Urinary bladder (tissue), 4 donors: ENCODE results near the gene C16orf90. TPM values are rescaled to one million over a fixed set of nuclear protein-coding genes. Genes with fewer than 3 reads are reported as not detected.
"Not testable (repeated sequence)": the region's sequence is repeated elsewhere in the genome, so short reads cannot be mapped to it uniquely, and the experiment has no call there.

Experiments
- DNase-seq: peaks from one replicate; pipeline ENCODE4 v3.0.0-alpha.2; 2015; ENCODE audit errors: extremely low spot score
- H3K27ac ChIP-seq: one replicate; pipeline ENCODE4 v1.5.1; 2013; ENCODE audit warnings: low read depth, mild to moderate bottlenecking, moderate library complexity
- H3K36me3 ChIP-seq: one replicate; pipeline ENCODE4 v1.6.1; 2013; ENCODE audit warnings: mild to moderate bottlenecking, moderate library complexity; ENCODE audit not compliant: insufficient read depth
- H3K4me1 ChIP-seq: one replicate; pipeline ENCODE4 v1.6.1; 2013; ENCODE audit warnings: mild to moderate bottlenecking, moderate library complexity; ENCODE audit not compliant: insufficient read depth
- H3K4me3 ChIP-seq: one replicate; pipeline ENCODE4 v1.5.1; 2013; ENCODE audit warnings: low read depth, low read length
- WGBS: extraction: QIAGEN DNeasy Blood & Tissue Kit; methylation state at CpG from one replicate; pipeline ENCODE4 v1.1.7; 2013; 5-methylcytosine and 5-hydroxymethylcytosine counted together
- polyA plus RNA-seq: library from polyadenylated mRNA; stranded (reverse); fragments of 200-250 nt; gene quantifications from one replicate; pipeline ENCODE4 v1.2.3, GENCODE V29; 2013
- total RNA-seq: library from RNA; depleted of rRNA; stranded (reverse); fragments of >200 nt; gene quantifications from one replicate; pipeline ENCODE4 v1.2.3, GENCODE V29; 2014
- donor health status: healthy with polysubstance abuse.
- donor health status: healthy.

Gene C16orf90
- total and polyA plus RNA-seq, 2 donors: not detected

DNA sequence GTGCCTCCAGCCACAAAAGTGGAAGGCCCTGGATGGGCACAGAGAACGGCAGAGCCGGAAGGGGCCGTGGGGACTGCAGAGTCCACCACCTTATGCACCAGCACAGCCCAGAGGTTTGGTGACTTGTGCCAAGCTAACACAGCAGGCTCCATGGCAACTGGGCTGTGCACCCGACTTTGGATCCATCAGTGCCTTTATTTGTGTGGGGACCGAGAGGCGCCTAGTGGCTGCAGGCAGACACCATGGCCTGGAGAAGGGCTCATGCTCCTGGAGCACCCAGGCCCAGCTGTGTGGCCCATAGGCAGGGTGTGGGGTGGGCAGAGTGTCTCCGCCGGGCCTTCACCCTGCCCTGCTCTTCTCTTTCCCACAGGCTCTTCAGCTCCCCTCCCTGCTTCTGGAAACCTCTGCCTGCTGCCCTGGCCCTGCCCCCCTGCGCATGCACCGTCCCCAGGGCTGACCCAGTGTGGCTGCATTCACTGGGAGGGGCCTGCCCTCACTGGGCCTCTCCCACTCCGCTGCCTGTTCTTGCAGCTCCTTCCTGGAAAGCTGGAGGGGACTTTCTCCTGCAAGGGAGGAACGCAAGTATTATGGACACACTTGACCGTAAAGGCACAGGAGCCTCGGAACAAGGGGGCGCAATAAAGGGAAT is 10.1 kb downstream of the C16orf90 start:
- WGBS: 89% methylated on average over 15 of the region's 15 CpGs
- Histone ChIP-seq H3K4me1 (no peaks in the 10 kb centered on the region), H3K27ac (no peak overlapping the region), H3K36me3 (no peaks in the 10 kb centered on the region), H3K4me3 (no peak overlapping the region)
- no peak for DNase-seq

GRCh38 chr16:3484318-3485096 is 10.8 kb downstream of the C16orf90 start:
- Histone ChIP-seq H3K4me1 (no peaks in the 10 kb centered on the region), H3K27ac (no peak overlapping the region), H3K4me3 (no peak overlapping the region), H3K36me3 (no peaks in the 10 kb centered on the region)
- DNase-seq: no peak
- WGBS: 91% methylated on average over 30 of the region's 30 CpGs

DNA sequence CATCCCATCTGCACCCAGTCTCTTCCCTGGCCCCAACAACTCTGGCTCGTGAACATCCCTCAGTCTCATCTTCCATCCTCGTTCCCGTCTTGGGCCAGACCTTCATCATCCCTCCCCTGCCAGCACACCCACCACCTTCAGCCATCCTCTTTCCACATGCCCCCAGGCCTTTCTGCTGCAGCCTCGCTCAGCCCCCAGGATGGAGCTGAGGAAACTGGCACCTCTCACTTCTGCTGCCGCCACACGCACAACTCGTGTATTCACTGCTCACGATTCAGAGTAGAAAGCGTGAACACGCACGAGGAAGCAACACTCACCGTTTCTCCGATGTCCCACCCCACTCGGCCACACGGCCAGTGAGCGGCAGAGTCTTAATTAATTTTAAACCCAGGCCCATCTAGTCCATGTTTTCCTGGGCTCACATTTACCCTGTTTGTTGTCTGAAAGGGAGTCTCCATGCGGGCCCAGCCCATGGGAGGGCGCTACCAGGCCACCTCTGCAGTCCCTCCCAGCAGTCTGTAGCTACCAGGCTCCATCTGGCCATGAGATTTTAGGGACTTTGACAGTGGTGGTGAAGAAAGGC is 12.5 kb downstream of the C16orf90 start:
- Histone ChIP-seq H3K36me3 (no peaks in the 10 kb centered on the region), H3K27ac (no peak overlapping the region), H3K4me1 (no peaks in the 10 kb centered on the region), H3K4me3 (no peak overlapping the region)
- WGBS: 96% methylated on average over 18 of the region's 18 CpGs
- no peak for DNase-seq

GRCh38 chr16:3481696-3482658 is 13.3 kb downstream of the C16orf90 start:
- H3K4me3 ChIP-seq: no peak overlapping the region
- H3K27ac ChIP-seq: no peak overlapping the region
- DNase-seq: no peak
- H3K36me3 ChIP-seq: no peaks in the 10 kb centered on the region
- 88% methylated on average over 32 of the region's 32 CpGs for WGBS
- H3K4me1 ChIP-seq: no peaks in the 10 kb centered on the region

- Histone ChIP-seq H3K27ac (no peak overlapping the region), H3K36me3 (no peaks in the 10 kb centered on the region), H3K4me3 (no peak overlapping the region), H3K4me1 (no peaks in the 10 kb centered on the region)
- 61% methylated on average over 18 of the region's 18 CpGs for WGBS
- DNase-seq: no peak
Measured at GRCh38 chr16:3480901-3481695, 14.2 kb downstream of the C16orf90 start.

DNA sequence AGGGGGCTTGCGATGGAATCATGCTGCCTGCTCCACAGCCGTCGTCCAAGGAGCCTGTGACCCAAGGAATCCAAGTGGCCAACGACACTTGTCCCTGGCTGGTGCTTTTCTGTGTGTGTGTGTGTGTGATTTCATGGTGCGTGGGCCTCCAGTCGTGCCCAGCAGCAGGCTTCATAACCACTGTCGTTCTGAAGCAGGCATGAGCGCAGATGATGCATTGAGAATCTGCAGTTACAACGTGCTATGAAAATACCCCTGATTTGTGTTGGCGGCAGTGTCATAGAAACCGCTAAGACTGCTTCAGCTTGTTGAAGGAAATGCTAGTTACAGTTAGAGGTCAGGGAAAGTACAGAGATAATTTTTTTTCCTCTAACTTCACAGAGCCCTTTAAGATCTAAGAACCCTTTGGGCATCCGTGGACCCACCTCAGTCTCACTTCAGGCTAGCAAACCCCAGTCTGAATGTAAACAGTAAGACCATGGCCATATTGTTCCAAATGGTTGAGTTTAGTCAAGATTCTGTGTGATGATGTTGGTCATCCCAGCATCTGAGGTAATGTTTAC is 15.6 kb downstream of the C16orf90 start:
- no peaks in the 10 kb centered on the region for H3K36me3 ChIP-seq
- WGBS: 80% methylated on average over 12 of the region's 12 CpGs
- DNase-seq: no peak
- no peak overlapping the region for H3K27ac ChIP-seq
- H3K4me3 ChIP-seq: no peak overlapping the region
- no peaks in the 10 kb centered on the region for H3K4me1 ChIP-seq

GRCh38 chr16:3478242-3478925 is 16.9 kb downstream of the C16orf90 start:
- WGBS: 77% methylated on average over 11 of the region's 11 CpGs
- no peaks in the 10 kb centered on the region for H3K36me3 ChIP-seq

GRCh38 chr16:3476409-3476808 is 18.9 kb downstream of the C16orf90 start:
- no peak for DNase-seq
- no peaks in the 10 kb centered on the region for H3K4me1 ChIP-seq
- no peak overlapping the region for H3K27ac ChIP-seq
- H3K4me3 ChIP-seq: no peak overlapping the region
- WGBS: 91% methylated on average over 3 of the region's 3 CpGs
- H3K36me3 ChIP-seq: no peaks in the 10 kb centered on the region

More at GRCh38 chr16:3478242-3478925, 16.9 kb downstream of the C16orf90 start:
- Histone ChIP-seq H3K4me1 (no peaks in the 10 kb centered on the region), H3K4me3 (no peak overlapping the region), H3K27ac (no peak overlapping the region)
- no peak for DNase-seq

DNA sequence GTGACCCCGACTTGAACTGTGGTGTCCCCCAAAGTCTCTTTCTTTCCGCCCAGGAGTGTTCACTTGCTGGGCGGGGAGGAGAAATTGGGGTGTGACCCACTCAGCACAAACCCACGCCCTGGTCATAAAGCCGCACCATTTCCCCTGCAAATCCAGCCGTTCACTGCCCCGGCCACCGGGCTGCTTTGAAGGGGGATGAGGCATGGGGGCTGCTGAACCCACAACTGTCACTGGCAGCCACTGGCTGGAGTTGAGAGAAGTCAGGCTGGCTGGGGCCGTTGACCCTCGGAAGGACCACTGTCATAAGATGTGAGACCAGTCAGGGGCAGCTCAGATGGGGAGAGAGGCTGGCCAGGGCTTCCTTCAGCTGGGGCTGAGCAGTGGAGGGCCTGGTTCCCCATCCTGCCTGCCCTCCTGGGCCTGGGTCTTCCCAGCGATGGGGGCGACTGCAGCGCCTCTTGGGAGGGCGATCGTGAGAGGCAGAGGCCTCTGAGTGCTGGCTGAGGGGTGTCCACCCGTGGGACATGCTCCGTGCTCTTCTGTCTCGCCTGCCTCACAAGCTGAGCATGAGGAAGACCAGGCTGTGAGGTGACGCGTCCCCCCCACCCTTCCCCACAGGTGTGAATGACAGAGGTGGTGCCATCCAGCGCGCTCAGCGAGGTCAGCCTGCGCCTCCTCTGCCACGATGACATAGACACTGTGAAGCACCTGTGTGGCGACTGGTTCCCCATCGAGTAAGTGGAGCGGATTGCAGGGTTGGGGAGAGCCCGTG is 19.5 kb downstream of the C16orf90 start:
- H3K4me1 ChIP-seq: no peaks in the 10 kb centered on the region
- no peak for DNase-seq
- H3K27ac ChIP-seq: no peak overlapping the region
- H3K36me3 ChIP-seq: no peaks in the 10 kb centered on the region
- no peak overlapping the region for H3K4me3 ChIP-seq
- 89% methylated on average over 29 of the region's 29 CpGs for WGBS

- H3K4me3 ChIP-seq, H3K27ac ChIP-seq, DNase-seq, H3K36me3 ChIP-seq, H3K4me1 ChIP-seq: not testable (repeated sequence)
- WGBS: 95% methylated on average over 7 of the region's 7 CpGs
Measured at GRCh38 chr16:3474870-3475269, 20.4 kb downstream of the C16orf90 start.

- no peak overlapping the region for H3K4me3 ChIP-seq
- H3K4me1 ChIP-seq: no peaks in the 10 kb centered on the region
- H3K27ac ChIP-seq: no peak overlapping the region
- H3K36me3 ChIP-seq: no peaks in the 10 kb centered on the region
- no peak for DNase-seq
- 81% methylated on average over 16 of the region's 16 CpGs for WGBS
Measured at GRCh38 chr16:3474136-3474779, 21.0 kb downstream of the C16orf90 start.
